ENCODE measurements around the gene WDR18.

The WDR18 gene

DNA sequence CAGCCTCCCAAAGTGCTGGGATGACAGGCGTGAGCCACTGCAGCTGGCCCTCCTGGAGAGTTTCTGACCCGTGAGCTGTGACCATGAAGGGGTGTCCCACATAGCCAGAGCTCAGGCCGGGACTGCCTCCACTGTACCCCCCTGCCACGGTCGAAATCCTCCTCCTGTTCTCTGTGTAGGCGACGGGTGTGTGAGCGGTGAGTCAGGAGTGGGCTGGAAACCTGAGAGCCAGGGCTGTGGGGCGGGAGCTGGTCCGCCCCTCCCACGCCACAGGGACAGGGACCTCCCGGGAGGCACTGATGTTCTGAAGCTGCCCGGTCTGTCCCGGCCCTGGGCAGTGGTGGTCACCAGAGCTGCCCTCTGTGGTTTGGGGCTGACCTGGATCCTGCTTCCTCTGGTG is 3.9 kb downstream of the WDR18 start:
- TF ChIP-seq, protein P1, sequence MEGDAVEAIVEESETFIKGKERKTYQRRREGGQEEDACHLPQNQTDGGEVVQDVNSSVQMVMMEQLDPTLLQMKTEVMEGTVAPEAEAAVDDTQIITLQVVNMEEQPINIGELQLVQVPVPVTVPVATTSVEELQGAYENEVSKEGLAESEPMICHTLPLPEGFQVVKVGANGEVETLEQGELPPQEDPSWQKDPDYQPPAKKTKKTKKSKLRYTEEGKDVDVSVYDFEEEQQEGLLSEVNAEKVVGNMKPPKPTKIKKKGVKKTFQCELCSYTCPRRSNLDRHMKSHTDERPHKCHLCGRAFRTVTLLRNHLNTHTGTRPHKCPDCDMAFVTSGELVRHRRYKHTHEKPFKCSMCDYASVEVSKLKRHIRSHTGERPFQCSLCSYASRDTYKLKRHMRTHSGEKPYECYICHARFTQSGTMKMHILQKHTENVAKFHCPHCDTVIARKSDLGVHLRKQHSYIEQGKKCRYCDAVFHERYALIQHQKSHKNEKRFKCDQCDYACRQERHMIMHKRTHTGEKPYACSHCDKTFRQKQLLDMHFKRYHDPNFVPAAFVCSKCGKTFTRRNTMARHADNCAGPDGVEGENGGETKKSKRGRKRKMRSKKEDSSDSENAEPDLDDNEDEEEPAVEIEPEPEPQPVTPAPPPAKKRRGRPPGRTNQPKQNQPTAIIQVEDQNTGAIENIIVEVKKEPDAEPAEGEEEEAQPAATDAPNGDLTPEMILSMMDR (IDR thresholded peaks at IDR 0.05; ENCODE audit: low read depth, low read length), result no peak
- no peak for DNase-seq (ENCODE audit: low read depth in 2 of 2)
- H3K4me3 ChIP-seq (replicated peaks in 1 of 2; ENCODE audit: low read depth in 2 of 2, low read length in 2 of 2), result no peak overlapping the region

DNA sequence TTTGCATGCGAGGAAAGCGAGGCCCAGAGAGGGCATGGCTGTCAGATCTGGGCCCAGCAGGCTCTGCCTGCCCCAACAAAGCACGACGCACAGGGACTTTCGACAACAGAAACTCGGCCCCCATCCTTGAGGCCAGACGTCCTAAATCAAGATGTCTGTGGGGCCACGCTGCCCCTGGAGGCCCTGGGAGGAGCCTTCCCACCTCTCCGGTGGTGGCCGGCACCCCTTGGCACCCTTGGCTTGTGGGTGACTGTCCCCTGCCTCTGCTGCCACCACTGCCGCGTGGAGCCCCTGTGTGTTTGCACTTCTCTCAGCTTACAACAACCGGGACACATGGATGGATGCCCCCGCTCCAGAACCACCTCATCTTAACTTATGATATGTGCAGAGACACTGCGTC is 4.4 kb downstream of the WDR18 start:
- no peak for DNase-seq (ENCODE audit: low read depth in 2 of 2)
- TF ChIP-seq, protein P1 (IDR thresholded peaks at IDR 0.05; ENCODE audit: low read depth, low read length), result no peak
- H3K4me3 ChIP-seq (replicated peaks in 1 of 2; ENCODE audit: low read depth in 2 of 2, low read length in 2 of 2), result no peak overlapping the region

- DNase-seq (ENCODE audit: low read depth in 2 of 2), result no peak
- TF ChIP-seq, protein P1 (IDR thresholded peaks at IDR 0.05; ENCODE audit: low read depth, low read length), result peak; percentile 40
- no peak overlapping the region for H3K4me3 ChIP-seq (replicated peaks in 1 of 2; ENCODE audit: low read depth in 2 of 2, low read length in 2 of 2)
Measured at GRCh38 chr19:989381-990081, 5.4 kb downstream of the WDR18 start.

- no peak for DNase-seq (ENCODE audit: low read depth in 2 of 2)
- TF ChIP-seq, protein P1 (IDR thresholded peaks at IDR 0.05; ENCODE audit: low read depth, low read length), result no peak
- H3K4me3 ChIP-seq (replicated peaks in 1 of 2; ENCODE audit: low read depth in 2 of 2, low read length in 2 of 2), result no peak overlapping the region
Measured at GRCh38 chr19:990119-990571, 6.0 kb downstream of the WDR18 start.

DNA sequence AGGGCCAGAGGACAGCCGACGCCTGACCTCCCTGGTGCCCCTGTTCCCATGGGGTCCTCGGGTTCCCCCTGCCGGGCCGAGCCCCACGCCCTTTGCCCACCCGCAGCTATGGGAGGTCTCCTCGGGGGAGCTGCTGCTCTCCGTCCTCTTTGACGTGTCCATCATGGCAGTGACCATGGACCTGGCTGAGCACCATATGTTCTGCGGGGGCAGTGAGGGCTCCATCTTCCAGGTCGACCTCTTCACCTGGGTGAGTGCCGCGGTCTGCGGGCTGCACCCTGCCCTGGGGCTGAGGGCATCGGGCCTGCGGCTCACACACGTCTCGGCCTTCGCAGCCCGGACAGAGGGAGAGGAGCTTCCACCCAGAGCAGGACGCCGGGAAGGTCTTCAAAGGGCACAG is 6.6 kb downstream of the WDR18 start:
- no peak for DNase-seq (ENCODE audit: low read depth in 2 of 2)
- TF ChIP-seq, protein P1 (IDR thresholded peaks at IDR 0.05; ENCODE audit: low read depth, low read length), result no peak
- no peak overlapping the region for H3K4me3 ChIP-seq (replicated peaks in 1 of 2; ENCODE audit: low read depth in 2 of 2, low read length in 2 of 2)

DNA sequence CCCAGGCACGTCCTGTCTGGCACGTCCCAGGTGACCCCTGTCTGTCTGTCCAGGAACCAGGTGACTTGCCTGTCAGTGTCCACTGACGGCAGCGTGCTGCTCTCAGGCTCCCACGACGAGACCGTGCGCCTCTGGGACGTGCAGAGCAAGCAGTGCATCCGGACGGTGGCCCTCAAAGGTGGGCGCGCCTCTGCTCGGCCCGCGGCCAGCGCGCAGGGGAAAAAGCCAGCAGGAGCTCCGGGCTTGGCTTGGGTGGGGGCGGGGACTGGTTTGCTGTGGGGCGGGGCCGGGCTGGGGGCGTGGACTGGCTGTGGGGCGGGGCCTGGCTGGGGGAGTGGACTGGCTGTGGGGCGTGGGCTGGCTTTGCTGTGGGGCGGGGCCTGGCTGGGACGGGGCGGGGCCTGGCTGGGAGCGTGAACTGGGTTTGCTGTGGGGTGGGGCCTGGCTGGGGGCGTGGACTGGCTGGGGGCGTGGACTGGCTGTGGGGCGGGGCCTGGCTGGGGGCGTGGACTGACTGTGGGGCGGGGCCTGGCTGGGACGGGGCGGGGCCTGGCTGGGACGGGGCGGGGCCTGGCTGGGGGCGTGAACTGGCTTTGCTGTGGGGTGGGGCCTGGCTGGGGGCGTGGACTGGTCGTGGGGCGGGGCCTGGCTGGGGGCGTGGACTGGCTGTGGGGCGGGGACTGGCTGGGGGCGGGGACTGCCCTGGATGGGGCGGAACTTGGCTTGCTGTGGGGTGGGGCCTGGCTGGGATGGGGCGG is 7.2 kb downstream of the WDR18 start:
- H3K4me3 ChIP-seq (replicated peaks in 1 of 2; ENCODE audit: low read depth in 2 of 2, low read length in 2 of 2), result no peak overlapping the region
- peak; percentile 58 to 64 for DNase-seq (ENCODE audit: low read depth in 2 of 2)
- TF ChIP-seq, protein P1 (IDR thresholded peaks at IDR 0.05; ENCODE audit: low read depth, low read length), result no peak

Measured in cardiac fibroblast (primary cell).